NCI-H69 (cell line): ENCODE measurements around the gene SWAP70.
"Not testable (repeated sequence)": the region's sequence is repeated elsewhere in the genome, so short reads cannot be mapped to it uniquely, and the experiment has no call there.

Experiments used
- DNase-seq: peaks from one replicate; lab custom pipeline; 2025; lab: John Stamatoyannopoulos, UW

The SWAP70 gene

GRCh38 chr11:9722023-9722422 is 58.1 kb downstream of the SWAP70 start:
- no peak for DNase-seq

GRCh38 chr11:9722893-9723292 is 59.0 kb downstream of the SWAP70 start:
- DNase-seq, result no peak

GRCh38 chr11:9726321-9727022 is 62.6 kb downstream of the SWAP70 start:
- peak; percentile 91 for DNase-seq

GRCh38 chr11:9728058-9728457 is 64.2 kb downstream of the SWAP70 start:
- no peak for DNase-seq

- no peak for DNase-seq
Measured at GRCh38 chr11:9731256-9731655, 67.4 kb downstream of the SWAP70 start.

GRCh38 chr11:9732453-9732852 is 68.6 kb downstream of the SWAP70 start:
- DNase-seq, result no peak

GRCh38 chr11:9733212-9733611 is 69.3 kb downstream of the SWAP70 start:
- no peak for DNase-seq

- no peak for DNase-seq
Measured at GRCh38 chr11:9735236-9735635, 71.4 kb downstream of the SWAP70 start.

GRCh38 chr11:9735919-9736318 is 72.0 kb downstream of the SWAP70 start:
- DNase-seq, result no peak

GRCh38 chr11:9736365-9736764 is 72.5 kb downstream of the SWAP70 start:
- no peak for DNase-seq

- peak; percentile 27 for DNase-seq
Measured at GRCh38 chr11:9738116-9738515, 74.2 kb downstream of the SWAP70 start.

GRCh38 chr11:9738707-9739106 is 74.8 kb downstream of the SWAP70 start:
- no peak for DNase-seq

GRCh38 chr11:9739123-9739900 is 75.4 kb downstream of the SWAP70 start:
- no peak for DNase-seq

- no peak for DNase-seq
Measured at GRCh38 chr11:9740202-9740883, 76.5 kb downstream of the SWAP70 start.

GRCh38 chr11:9741260-9741659 is 77.4 kb downstream of the SWAP70 start:
- DNase-seq, result no peak

- DNase-seq, result not testable (repeated sequence)
Measured at GRCh38 chr11:9743512-9743911, 79.6 kb downstream of the SWAP70 start.

- no peak for DNase-seq
Measured at GRCh38 chr11:9745411-9746211, 81.7 kb downstream of the SWAP70 start.

GRCh38 chr11:9747229-9747628 is 83.4 kb downstream of the SWAP70 start:
- no peak for DNase-seq

GRCh38 chr11:9747828-9748227 is 84.0 kb downstream of the SWAP70 start:
- DNase-seq, result no peak

- DNase-seq, result peak; percentile 91
Measured at GRCh38 chr11:9748361-9748970, 84.6 kb downstream of the SWAP70 start.

- no peak for DNase-seq
Measured at GRCh38 chr11:9750551-9750950, 86.7 kb downstream of the SWAP70 start.

- DNase-seq, result no peak
Measured at GRCh38 chr11:9752091-9752490, 88.2 kb downstream of the SWAP70 start.
